Smooth muscle cell (in vitro differentiated cells): ENCODE data around the gene CENPS. TPM values are rescaled to one million over a fixed set of nuclear protein-coding genes. Genes with fewer than 3 reads are reported as not detected.

Source experiments
- DNase-seq: peaks from one replicate; lab custom pipeline; 2025; ENCODE audit not compliant: unreplicated experiment; lab: John Stamatoyannopoulos, UW
- H2AFZ ChIP-seq: fragments of 200-600 bp; sonication (generic); 2 replicates; pipeline ENCODE4 v1.6.0; 2016; ENCODE audit warnings: antibody characterized with exemption, low read depth, mild to moderate bottlenecking
- H3F3A ChIP-seq: fragments of 200-600 bp; sonication (generic); 2 replicates; pipeline ENCODE4 v1.6.0; 2017; ENCODE audit warnings: antibody characterized with exemption, low read depth
- H3K27ac ChIP-seq: fragments of 200-600 bp; sonication (generic); 2 replicates; pipeline ENCODE4 v1.5.1; 2016; ENCODE audit warnings: low read depth, mild to moderate bottlenecking
- H3K27me3 ChIP-seq: fragments of 200-600 bp; sonication (generic); 2 replicates; pipeline ENCODE4 v1.6.1; 2016; ENCODE audit warnings: low read depth, mild to moderate bottlenecking
- H3K36me3 ChIP-seq: fragments of 200-600 bp; sonication (generic); 2 replicates; pipeline ENCODE4 v1.5.1; 2016; ENCODE audit warnings: low read depth
- H3K4me1 ChIP-seq: fragments of 200-600 bp; sonication (generic); 2 replicates; pipeline ENCODE4 v1.5.1; 2016; ENCODE audit warnings: low read depth
- H3K4me2 ChIP-seq: fragments of 200-600 bp; sonication (generic); 2 replicates; pipeline ENCODE4 v1.6.0; 2016; ENCODE audit warnings: mild to moderate bottlenecking
- H3K4me3 ChIP-seq: fragments of 200-600 bp; sonication (generic); 2 replicates; pipeline ENCODE4 v1.5.1; 2016; ENCODE audit warnings: mild to moderate bottlenecking
- H3K79me2 ChIP-seq: fragments of 200-600 bp; sonication (generic); 2 replicates; pipeline ENCODE4 v1.6.0; 2016; ENCODE audit warnings: low read depth, mild to moderate bottlenecking
- H3K9ac ChIP-seq: fragments of 200-600 bp; sonication (generic); 2 replicates; pipeline ENCODE4 v1.6.0; 2016; ENCODE audit warnings: low read depth
- H3K9me3 ChIP-seq: fragments of 200-600 bp; sonication (generic); replicated peaks from 2 replicates; pipeline ENCODE4 v1.5.1; 2016; ENCODE audit warnings: low read depth
- H4K20me1 ChIP-seq: fragments of 200-600 bp; sonication (generic); 2 replicates; pipeline ENCODE4 v1.6.0; 2016; ENCODE audit warnings: low read depth
- CTCF ChIP-seq: fragments of 200-600 bp; sonication (generic); IDR thresholded peaks from 2 replicates; pipeline ENCODE4 v1.5.1; 2017; ENCODE audit warnings: borderline replicate concordance, mild to moderate bottlenecking, antibody characterized with exemption; ENCODE audit not compliant: insufficient read depth, poor library complexity, severe bottlenecking
- WGBS: methylation state at CpG from one replicate; pipeline ENCODE4 v1.1.7; 2016; ENCODE audit warnings: low lambda C conversion rate; 5-methylcytosine and 5-hydroxymethylcytosine counted together
- polyA plus RNA-seq: library from polyadenylated mRNA; unstranded; fragments of >200 nt; fragmentation: Nextera tagmentation; extraction: Ambion mirVana; gene quantifications from 2 replicates; pipeline ENCODE4 v1.2.1, GENCODE V29; 2016
- total RNA-seq: library from RNA; depleted of rRNA; stranded (reverse); fragments of >200 nt; gene quantifications from 2 replicates; pipeline ENCODE4 v1.2.3, GENCODE V29; 2014

Gene CENPS
- total and polyA plus RNA-seq, 2 experiments from 2014 or later: 7.6 to 16.3 TPM

- no peaks in the 10 kb centered on the region for H3K36me3 ChIP-seq
- H3K4me1 ChIP-seq: peaks cover 9% of the 10 kb centered on the region
- H3K9ac ChIP-seq: peak within 1 kb of the TSS; percentile 91
- under 1% methylated on average over 57 of the region's 76 CpGs for WGBS
- H3K27me3 ChIP-seq: no peaks in the 10 kb centered on the region
- H3K9me3 ChIP-seq: no peaks in the 10 kb centered on the region
- no peak for TF ChIP-seq CTCF
- H4K20me1 ChIP-seq: peaks cover 10% of the 10 kb centered on the region
- peak within 1 kb of the TSS; percentile 89 for H3K27ac ChIP-seq
- DNase-seq: peak; percentile 96
- H3F3A ChIP-seq: no peaks in the 10 kb centered on the region
- peak within 1 kb of the TSS; percentile 84 for H2AFZ ChIP-seq
- peak within 1 kb of the TSS; percentile 98 for H3K4me2 ChIP-seq
- peaks cover 28% of the 10 kb centered on the region for H3K79me2 ChIP-seq
- H3K4me3 ChIP-seq: peak within 1 kb of the TSS; percentile 92
These were observed 31.3 kb upstream of the CENPS start, which contains the start of gene PGD for GRCh38 chr1:10398734-10399443. Gene PGD (plus strand): TSS chr1:10399064. CDS start chr1:10399118, 54 bp downstream.

GRCh38 chr1:10399444-10399941 is 30.7 kb upstream of the CENPS start:
- DNase-seq: no peak
- H2AFZ ChIP-seq: peak overlapping the region; percentile 34

GRCh38 chr1:10400013-10400412 is 30.2 kb upstream of the CENPS start:
- no peak for DNase-seq
- TF ChIP-seq CTCF: no peak
- Histone ChIP-seq H3K4me2 (peak overlapping the region; percentile 98), H3K79me2 (peaks cover 28% of the 10 kb centered on the region), H3K27me3 (no peaks in the 10 kb centered on the region), H3K4me3 (peak overlapping the region; percentile 92), H2AFZ (no peak overlapping the region), H3K9ac (peak overlapping the region; percentile 91), H3K4me1 (peaks cover 9% of the 10 kb centered on the region), H3K36me3 (no peaks in the 10 kb centered on the region), H4K20me1 (peaks cover 10% of the 10 kb centered on the region), H3F3A (no peaks in the 10 kb centered on the region), H3K9me3 (no peaks in the 10 kb centered on the region), H3K27ac (peak overlapping the region; percentile 89)
- whole genome bisulfite sequencing: 37% methylated on average over 8 of the region's 8 CpGs

More at GRCh38 chr1:10399444-10399941, 30.7 kb upstream of the CENPS start:
- H3K9ac ChIP-seq: peak overlapping the region; percentile 91
- no peaks in the 10 kb centered on the region for H3K36me3 ChIP-seq
- WGBS: 1% methylated on average over 39 of the region's 42 CpGs
- peaks cover 9% of the 10 kb centered on the region for H3K4me1 ChIP-seq
- peak overlapping the region; percentile 89 for H3K27ac ChIP-seq
- no peaks in the 10 kb centered on the region for H3F3A ChIP-seq
- H3K4me2 ChIP-seq: peak overlapping the region; percentile 98
- peaks cover 10% of the 10 kb centered on the region for H4K20me1 ChIP-seq
- H3K4me3 ChIP-seq: peak overlapping the region; percentile 92
- no peaks in the 10 kb centered on the region for H3K27me3 ChIP-seq
- H3K79me2 ChIP-seq: peaks cover 28% of the 10 kb centered on the region
- TF ChIP-seq CTCF: no peak
- H3K9me3 ChIP-seq: no peaks in the 10 kb centered on the region
